Measurements from ENCODE around the gene FAM222A. TPM values are rescaled to one million over a fixed set of nuclear protein-coding genes. Genes with fewer than 3 reads are reported as not detected.

The FAM222A gene
- total RNA-seq, 3 donors from 2014 or later = 1.7 to 4.4 (median 3.5) TPM

DNA sequence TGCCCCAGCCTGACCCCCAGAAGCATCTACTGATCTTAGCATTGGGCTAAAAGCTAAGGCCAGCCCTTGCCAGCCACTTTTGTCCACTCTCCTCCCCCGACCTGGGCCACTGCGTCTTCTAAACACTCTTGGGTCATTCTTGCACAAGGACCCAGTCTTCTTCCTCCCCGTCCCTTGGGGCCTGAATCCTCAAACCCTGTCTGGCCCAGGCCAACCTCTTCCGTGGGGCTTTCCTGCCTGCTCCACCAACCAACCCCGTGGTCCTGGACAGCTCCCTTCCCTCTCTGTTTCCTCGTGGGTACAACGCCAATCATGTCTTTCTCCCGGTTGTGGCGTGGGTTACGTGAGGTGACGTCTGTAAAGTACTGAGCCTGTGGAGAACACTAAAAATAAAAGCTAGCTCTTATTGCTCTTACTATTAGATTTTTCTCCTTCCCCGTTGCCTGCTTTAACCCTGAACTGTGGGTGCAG, 21.5 kb downstream of the FAM222A start:
- ATAC-seq = no peak
- TF ChIP-seq, protein P1, sequence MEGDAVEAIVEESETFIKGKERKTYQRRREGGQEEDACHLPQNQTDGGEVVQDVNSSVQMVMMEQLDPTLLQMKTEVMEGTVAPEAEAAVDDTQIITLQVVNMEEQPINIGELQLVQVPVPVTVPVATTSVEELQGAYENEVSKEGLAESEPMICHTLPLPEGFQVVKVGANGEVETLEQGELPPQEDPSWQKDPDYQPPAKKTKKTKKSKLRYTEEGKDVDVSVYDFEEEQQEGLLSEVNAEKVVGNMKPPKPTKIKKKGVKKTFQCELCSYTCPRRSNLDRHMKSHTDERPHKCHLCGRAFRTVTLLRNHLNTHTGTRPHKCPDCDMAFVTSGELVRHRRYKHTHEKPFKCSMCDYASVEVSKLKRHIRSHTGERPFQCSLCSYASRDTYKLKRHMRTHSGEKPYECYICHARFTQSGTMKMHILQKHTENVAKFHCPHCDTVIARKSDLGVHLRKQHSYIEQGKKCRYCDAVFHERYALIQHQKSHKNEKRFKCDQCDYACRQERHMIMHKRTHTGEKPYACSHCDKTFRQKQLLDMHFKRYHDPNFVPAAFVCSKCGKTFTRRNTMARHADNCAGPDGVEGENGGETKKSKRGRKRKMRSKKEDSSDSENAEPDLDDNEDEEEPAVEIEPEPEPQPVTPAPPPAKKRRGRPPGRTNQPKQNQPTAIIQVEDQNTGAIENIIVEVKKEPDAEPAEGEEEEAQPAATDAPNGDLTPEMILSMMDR (IDR thresholded peaks at IDR 0.05) = no peak
- no peaks in the 10 kb centered on the region for H3K9me3 ChIP-seq

DNA sequence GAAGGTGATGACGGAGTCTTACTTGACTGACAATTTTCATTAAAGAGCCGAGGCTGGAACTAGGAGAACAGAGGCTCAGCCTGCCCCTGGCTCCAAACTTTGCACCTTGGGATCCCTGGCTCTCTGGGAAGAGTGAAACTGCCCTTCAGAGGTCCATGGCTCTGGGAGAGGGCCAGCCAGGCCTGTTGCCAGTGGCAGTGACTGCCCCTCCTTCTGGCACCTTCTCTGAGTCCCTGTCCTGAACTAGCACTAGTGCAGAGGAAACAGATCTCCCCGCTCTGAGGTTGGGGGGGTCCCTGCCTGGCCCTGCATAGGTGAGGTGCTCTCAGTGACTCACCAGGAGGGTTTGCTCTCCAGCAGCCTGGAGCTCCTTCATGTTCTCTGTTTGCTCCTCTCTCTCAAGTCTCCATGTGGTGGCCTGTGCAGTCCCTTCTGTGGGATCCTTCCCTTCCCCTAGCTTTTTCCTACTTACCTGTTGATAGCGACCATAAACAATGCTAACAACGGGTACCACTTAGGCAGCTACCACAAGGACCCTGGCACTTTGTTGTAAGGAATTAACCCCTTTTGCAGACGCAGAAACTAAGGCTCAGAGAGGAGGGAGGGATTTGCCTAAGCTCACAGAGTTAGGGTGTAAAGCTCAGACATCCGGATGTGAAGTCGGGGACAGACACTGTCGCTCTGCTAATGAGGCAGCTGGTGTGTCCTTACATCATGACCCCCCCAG, 22.4 kb downstream of the FAM222A start:
- Histone ChIP-seq H3K4me3 (no peak overlapping the region), H3K4me1 (ENCODE audit: low read depth) (no peaks in the 10 kb centered on the region), H3K36me3 (ENCODE audit: low read depth) (no peaks in the 10 kb centered on the region), H3K9me3 (no peaks in the 10 kb centered on the region)
- TF ChIP-seq, protein P1 (IDR thresholded peaks at IDR 0.05) = no peak
- DNase-seq = peak in 2 of 3 donors; percentile 2 to 17
- ATAC-seq = no peak
- intact Hi-C loops (cut with DNase I, micrococcal nuclease) = no loop called here

More for the DNA sequence above, 21.5 kb downstream of the FAM222A start:
- Histone ChIP-seq H3K4me1 (ENCODE audit: low read depth) (no peaks in the 10 kb centered on the region), H3K4me3 (no peak overlapping the region), H3K36me3 (ENCODE audit: low read depth) (no peaks in the 10 kb centered on the region)
- DNase-seq = peak in 1 of 3 donors; percentile 10
- intact Hi-C loops (cut with DNase I, micrococcal nuclease) = no loop called here

DNA sequence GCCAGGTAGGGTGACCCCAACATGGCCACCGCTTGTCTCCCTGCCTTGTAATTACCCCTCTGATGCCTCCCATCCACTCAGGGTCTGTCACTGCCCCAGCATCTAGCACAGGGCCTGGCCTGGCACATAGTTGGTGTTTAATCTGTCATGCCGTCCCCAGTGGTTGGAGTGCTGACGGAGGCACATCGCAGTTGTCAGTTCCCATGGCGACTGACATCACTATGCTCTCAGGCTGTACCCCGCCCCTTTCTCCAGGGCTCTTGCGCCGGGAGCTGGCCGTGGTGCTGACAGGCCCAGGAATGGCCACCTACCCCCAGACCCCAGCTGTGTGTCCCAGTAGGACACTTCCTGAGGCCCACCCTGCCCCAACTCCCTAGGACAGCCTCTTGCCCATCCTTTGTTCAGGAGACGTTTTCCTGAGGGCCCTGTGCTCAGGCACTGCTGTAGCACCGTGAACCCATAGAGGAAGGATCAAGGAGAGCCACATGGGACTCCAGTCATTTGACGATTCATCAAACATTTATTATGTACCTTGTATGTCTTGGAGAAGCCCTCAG, 23.0 kb downstream of the FAM222A start:
- ATAC-seq (peak; percentile 55), DNase-seq (peak in 2 of 3 donors; percentile 34 to 41)
- Histone ChIP-seq H3K36me3 (ENCODE audit: low read depth) (no peaks in the 10 kb centered on the region), H3K4me3 (no peak overlapping the region), H3K9me3 (no peaks in the 10 kb centered on the region), H3K4me1 (ENCODE audit: low read depth) (no peaks in the 10 kb centered on the region)
- TF ChIP-seq, protein P1 (IDR thresholded peaks at IDR 0.05) = no peak
- intact Hi-C loops (cut with DNase I, micrococcal nuclease) = no loop called here

DNA sequence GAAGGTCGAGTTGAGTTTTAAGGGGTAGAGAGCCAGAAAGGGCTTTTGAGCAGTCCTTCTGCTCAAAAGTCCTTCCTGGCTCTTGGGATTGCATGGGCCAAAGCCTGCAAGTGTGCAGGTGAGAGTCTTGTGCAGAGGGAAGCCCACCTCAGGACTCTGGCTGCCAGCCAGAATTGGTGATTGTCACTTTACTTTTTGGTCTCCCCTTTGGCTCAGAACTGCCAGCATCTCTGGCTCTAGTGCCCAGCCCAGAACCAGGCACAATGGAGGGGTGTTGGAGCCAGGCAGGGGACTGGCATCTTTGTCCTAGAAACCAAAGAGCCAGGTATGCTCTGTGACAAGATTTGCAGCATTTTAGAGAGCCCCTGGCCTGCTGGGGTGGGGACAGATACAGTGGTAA, 23.5 kb downstream of the FAM222A start:
- Histone ChIP-seq H3K9me3 (no peaks in the 10 kb centered on the region), H3K36me3 (ENCODE audit: low read depth) (no peaks in the 10 kb centered on the region), H3K4me3 (no peak overlapping the region), H3K4me1 (ENCODE audit: low read depth) (no peaks in the 10 kb centered on the region)
- intact Hi-C loops (cut with DNase I, micrococcal nuclease) = no loop called here
- DNase-seq = peak in 1 of 3 donors; percentile 7
- TF ChIP-seq, protein P1 (IDR thresholded peaks at IDR 0.05) = no peak
- no peak for ATAC-seq

DNA sequence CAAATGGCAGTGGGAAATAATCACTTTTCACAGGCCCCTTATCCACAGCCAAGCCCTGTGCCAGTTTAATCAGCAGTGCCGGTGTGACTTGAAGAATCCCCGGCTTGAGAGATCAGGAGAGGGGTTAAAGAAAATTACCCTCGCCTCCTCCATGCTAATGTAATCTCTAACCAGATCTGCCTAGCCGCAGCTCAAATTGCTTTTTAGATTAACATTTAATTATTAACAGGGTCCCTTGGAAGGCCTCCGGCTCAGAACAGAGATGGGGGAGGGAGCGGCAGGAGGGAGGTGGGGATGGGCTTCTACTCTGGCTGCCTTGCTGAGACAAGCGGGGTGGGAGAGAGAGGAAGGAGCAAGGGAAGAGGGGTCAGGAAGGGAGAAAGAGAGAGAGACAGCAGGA, 24.0 kb downstream of the FAM222A start:
- peak in 1 of 3 donors; percentile 14 for DNase-seq
- peak; percentile 11 for ATAC-seq
- no peaks in the 10 kb centered on the region for H3K9me3 ChIP-seq
- H3K4me1 ChIP-seq (ENCODE audit: low read depth) = no peaks in the 10 kb centered on the region
- TF ChIP-seq, protein P1 (IDR thresholded peaks at IDR 0.05) = no peak
- intact Hi-C loops (cut with DNase I, micrococcal nuclease) = no loop called here
- H3K36me3 ChIP-seq (ENCODE audit: low read depth) = no peaks in the 10 kb centered on the region
- H3K4me3 ChIP-seq = no peak overlapping the region

All from mucosa of descending colon (tissue), 3 donors.